Smooth muscle cell (in vitro differentiated cells): Measurements from ENCODE around the gene GOLGA6L26. TPM values are rescaled to one million over a fixed set of nuclear protein-coding genes. Genes with fewer than 3 reads are reported as not detected.
"Not testable (repeated sequence)": the region's sequence is repeated elsewhere in the genome, so short reads cannot be mapped to it uniquely, and the experiment has no call there.

Experiments used
- DNase-seq: peaks from one replicate; lab custom pipeline; 2025; ENCODE audit not compliant: unreplicated experiment; lab: John Stamatoyannopoulos, UW
- H2AFZ ChIP-seq: fragments of 200-600 bp; sonication (generic); 2 replicates; pipeline ENCODE4 v1.6.0; 2016; ENCODE audit warnings: antibody characterized with exemption, low read depth, mild to moderate bottlenecking
- H3F3A ChIP-seq: fragments of 200-600 bp; sonication (generic); 2 replicates; pipeline ENCODE4 v1.6.0; 2017; ENCODE audit warnings: antibody characterized with exemption, low read depth
- H3K27ac ChIP-seq: fragments of 200-600 bp; sonication (generic); 2 replicates; pipeline ENCODE4 v1.5.1; 2016; ENCODE audit warnings: low read depth, mild to moderate bottlenecking
- H3K27me3 ChIP-seq: fragments of 200-600 bp; sonication (generic); 2 replicates; pipeline ENCODE4 v1.6.1; 2016; ENCODE audit warnings: low read depth, mild to moderate bottlenecking
- H3K36me3 ChIP-seq: fragments of 200-600 bp; sonication (generic); 2 replicates; pipeline ENCODE4 v1.5.1; 2016; ENCODE audit warnings: low read depth
- H3K4me1 ChIP-seq: fragments of 200-600 bp; sonication (generic); 2 replicates; pipeline ENCODE4 v1.5.1; 2016; ENCODE audit warnings: low read depth
- H3K4me2 ChIP-seq: fragments of 200-600 bp; sonication (generic); 2 replicates; pipeline ENCODE4 v1.6.0; 2016; ENCODE audit warnings: mild to moderate bottlenecking
- H3K4me3 ChIP-seq: fragments of 200-600 bp; sonication (generic); 2 replicates; pipeline ENCODE4 v1.5.1; 2016; ENCODE audit warnings: mild to moderate bottlenecking
- H3K79me2 ChIP-seq: fragments of 200-600 bp; sonication (generic); 2 replicates; pipeline ENCODE4 v1.6.0; 2016; ENCODE audit warnings: low read depth, mild to moderate bottlenecking
- H3K9ac ChIP-seq: fragments of 200-600 bp; sonication (generic); 2 replicates; pipeline ENCODE4 v1.6.0; 2016; ENCODE audit warnings: low read depth
- H3K9me3 ChIP-seq: fragments of 200-600 bp; sonication (generic); replicated peaks from 2 replicates; pipeline ENCODE4 v1.5.1; 2016; ENCODE audit warnings: low read depth
- H4K20me1 ChIP-seq: fragments of 200-600 bp; sonication (generic); 2 replicates; pipeline ENCODE4 v1.6.0; 2016; ENCODE audit warnings: low read depth
- WGBS: methylation state at CpG from one replicate; pipeline ENCODE4 v1.1.7; 2016; ENCODE audit warnings: low lambda C conversion rate; 5-methylcytosine and 5-hydroxymethylcytosine counted together
- polyA plus RNA-seq: library from polyadenylated mRNA; unstranded; fragments of >200 nt; fragmentation: Nextera tagmentation; extraction: Ambion mirVana; gene quantifications from 2 replicates; pipeline ENCODE4 v1.2.1, GENCODE V29; 2016
- total RNA-seq: library from RNA; depleted of rRNA; stranded (reverse); fragments of >200 nt; gene quantifications from 2 replicates; pipeline ENCODE4 v1.2.3, GENCODE V29; 2014

The GOLGA6L26 gene
- total RNA-seq, result not detected in 2 replicates
- polyA plus RNA-seq, result not detected in 2 replicates

- WGBS, result no CpG with 5 or more reads among the region's 7 CpGs
- not testable (repeated sequence) for DNase-seq, H2AFZ ChIP-seq
Measured at GRCh38 chr15:23334096-23334495, at the start of gene GOLGA6L26. Gene GOLGA6L26, minus strand, starts transcription at chr15:23334196. Its CDS starts 61 bp downstream, at chr15:23334135.

GRCh38 chr15:23381192-23381591 lies 47.2 kb upstream of the GOLGA6L26 start:
- H3K27ac ChIP-seq, H3K4me3 ChIP-seq, H4K20me1 ChIP-seq, H3K4me1 ChIP-seq, H3F3A ChIP-seq, DNase-seq, H3K36me3 ChIP-seq, H2AFZ ChIP-seq, H3K9ac ChIP-seq, H3K9me3 ChIP-seq, H3K27me3 ChIP-seq, H3K79me2 ChIP-seq, H3K4me2 ChIP-seq: not testable (repeated sequence)
- WGBS, result 63% methylated on average over 7 of the region's 7 CpGs

More at GRCh38 chr15:23334096-23334495, at the start of gene GOLGA6L26:
- not testable (repeated sequence) for H3K4me2 ChIP-seq, H3K4me1 ChIP-seq, H3K36me3 ChIP-seq, H3K79me2 ChIP-seq, H3K27ac ChIP-seq, H3K4me3 ChIP-seq, H3K9me3 ChIP-seq, H3F3A ChIP-seq, H4K20me1 ChIP-seq, H3K27me3 ChIP-seq, H3K9ac ChIP-seq

DNA sequence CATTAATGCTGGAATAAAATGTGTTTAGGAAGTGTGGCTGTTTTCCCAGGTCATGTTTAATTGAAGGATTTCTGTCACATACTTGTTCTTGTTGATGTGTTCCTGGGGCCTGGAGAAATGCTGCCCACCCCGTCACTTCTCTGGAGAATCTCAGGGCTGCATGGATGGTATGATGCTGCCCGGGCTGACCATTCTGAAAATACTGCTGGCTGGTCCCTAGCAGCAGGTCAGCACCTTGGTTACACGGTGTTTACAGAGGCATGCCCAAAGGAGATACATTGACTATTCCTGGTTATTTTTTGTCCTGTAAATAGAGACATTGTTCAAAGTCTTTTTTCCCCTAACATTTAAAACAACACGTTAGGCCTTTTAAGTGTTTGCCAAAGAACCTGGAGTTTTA lies 46.7 kb upstream of the GOLGA6L26 start:
- H3K27ac ChIP-seq, H3F3A ChIP-seq, H3K79me2 ChIP-seq, H3K4me3 ChIP-seq, H2AFZ ChIP-seq, H4K20me1 ChIP-seq, DNase-seq, H3K4me1 ChIP-seq, H3K9ac ChIP-seq, H3K27me3 ChIP-seq, H3K4me2 ChIP-seq, H3K36me3 ChIP-seq, H3K9me3 ChIP-seq: not testable (repeated sequence)
- WGBS, result 78% methylated on average over 4 of the region's 4 CpGs

GRCh38 chr15:23378946-23379345 lies 45.0 kb upstream of the GOLGA6L26 start:
- H3K9ac ChIP-seq, H3F3A ChIP-seq, H3K9me3 ChIP-seq, H3K4me3 ChIP-seq, H3K4me2 ChIP-seq, DNase-seq, H3K4me1 ChIP-seq, H3K27me3 ChIP-seq, H3K27ac ChIP-seq, H4K20me1 ChIP-seq, H2AFZ ChIP-seq, H3K79me2 ChIP-seq, H3K36me3 ChIP-seq: not testable (repeated sequence)
- 93% methylated on average over 13 of the region's 13 CpGs for WGBS

- not testable (repeated sequence) for H2AFZ ChIP-seq, H3K4me2 ChIP-seq, H3K4me1 ChIP-seq, H3F3A ChIP-seq, H4K20me1 ChIP-seq, H3K36me3 ChIP-seq, H3K27me3 ChIP-seq, H3K4me3 ChIP-seq, H3K79me2 ChIP-seq, H3K9me3 ChIP-seq, DNase-seq, H3K27ac ChIP-seq, H3K9ac ChIP-seq
- 87% methylated on average over 9 of the region's 11 CpGs for WGBS
Measured at GRCh38 chr15:23374226-23374625, 40.2 kb upstream of the GOLGA6L26 start.

DNA sequence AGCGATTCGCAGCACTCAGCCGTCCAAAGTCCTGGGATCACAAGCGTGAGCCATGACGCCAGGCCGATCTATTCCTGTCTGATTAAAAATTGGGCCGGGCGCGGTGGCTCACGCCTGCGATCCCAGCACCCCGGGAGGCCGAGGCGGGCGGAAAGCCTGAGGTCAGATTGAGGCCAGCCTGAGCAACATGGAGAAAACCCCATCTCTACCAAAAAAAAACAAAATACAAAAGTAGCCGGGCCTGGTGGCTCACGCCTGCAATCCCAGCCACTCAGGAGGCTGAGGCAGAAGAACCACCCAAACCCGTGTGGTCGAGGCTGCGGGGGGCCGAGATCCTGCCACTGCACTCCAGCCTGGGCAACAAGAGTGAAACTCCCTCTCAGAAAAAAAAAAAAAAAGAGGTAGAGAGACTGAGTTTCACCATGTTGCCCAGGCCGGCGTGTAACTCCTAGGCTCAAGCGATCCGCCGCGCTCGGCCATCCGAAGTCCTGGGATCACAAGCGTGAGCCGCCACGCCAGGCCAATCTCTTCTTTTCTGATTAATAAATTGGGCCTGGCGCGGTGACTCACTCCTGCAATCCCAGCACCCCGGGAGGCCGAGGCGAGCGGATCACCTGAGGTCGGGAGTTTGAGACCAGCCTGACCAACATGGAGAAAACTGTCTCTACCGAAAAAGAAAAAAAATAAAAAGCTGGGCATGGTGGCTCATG lies 39.0 kb upstream of the GOLGA6L26 start:
- not testable (repeated sequence) for H3K4me2 ChIP-seq, H3K9ac ChIP-seq, H3K4me1 ChIP-seq, H2AFZ ChIP-seq, H3K9me3 ChIP-seq, H3K79me2 ChIP-seq, H3K27ac ChIP-seq, H3K27me3 ChIP-seq, H3F3A ChIP-seq, DNase-seq, H3K36me3 ChIP-seq, H4K20me1 ChIP-seq, H3K4me3 ChIP-seq
- WGBS, result 92% methylated on average over 40 of the region's 40 CpGs
